HG03342 (cell line): Measurements from ENCODE around the gene ZNF431.
A peak's percentile ranks its signal among the peaks of the same experiment; 100 is the strongest.
"Not testable (repeated sequence)": the region's sequence is repeated elsewhere in the genome, so short reads cannot be mapped to it uniquely, and the experiment has no call there.

Source experiments
- ATAC-seq: cut with Tn5 transposase; IDR thresholded peaks from one replicate; pipeline ENCODE4 v1.9.1; 2021; ENCODE audit warnings: mild to moderate bottlenecking, moderate library complexity; ENCODE audit not compliant: unreplicated experiment

The ZNF431 gene

DNA sequence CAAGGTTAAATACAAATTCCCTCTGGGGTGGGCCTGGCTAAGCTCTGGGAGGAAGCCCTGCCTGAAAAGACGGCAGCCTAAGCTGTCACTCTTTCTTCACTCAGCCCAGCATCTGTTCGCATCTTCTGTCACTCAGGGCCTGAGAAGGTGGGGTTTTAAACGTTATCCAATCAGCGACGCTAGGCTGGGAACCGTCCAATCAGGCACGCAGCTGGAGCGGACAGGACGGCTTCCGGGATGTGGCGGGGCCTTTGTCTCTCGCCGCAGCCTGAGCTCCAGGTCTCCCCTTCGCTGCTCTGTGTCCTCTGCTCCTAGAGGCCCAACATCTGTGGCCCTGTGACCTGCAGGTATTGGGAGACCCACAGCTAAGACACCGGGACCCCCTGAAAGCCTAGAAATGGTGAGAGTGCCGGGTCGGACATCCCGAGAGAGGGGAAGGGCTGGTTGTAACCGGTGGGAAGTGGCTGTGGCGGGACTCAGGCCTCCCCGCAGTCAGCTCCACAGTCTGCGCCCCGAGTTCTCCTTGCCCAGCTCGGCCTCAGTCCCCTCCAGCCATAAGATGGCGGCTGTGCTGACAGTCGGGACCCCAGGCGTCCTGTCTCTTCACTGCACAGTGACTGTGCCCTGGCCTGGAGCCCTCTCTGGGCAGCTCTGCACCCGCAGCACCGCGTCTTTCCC lies at the start of gene ZNF431:
Gene ZNF431 (plus strand): TSS at position 254 of the 678 bp plus-strand sequence. CDS start 144 bp downstream, at position 398.
- peak; percentile 99 for ATAC-seq

DNA sequence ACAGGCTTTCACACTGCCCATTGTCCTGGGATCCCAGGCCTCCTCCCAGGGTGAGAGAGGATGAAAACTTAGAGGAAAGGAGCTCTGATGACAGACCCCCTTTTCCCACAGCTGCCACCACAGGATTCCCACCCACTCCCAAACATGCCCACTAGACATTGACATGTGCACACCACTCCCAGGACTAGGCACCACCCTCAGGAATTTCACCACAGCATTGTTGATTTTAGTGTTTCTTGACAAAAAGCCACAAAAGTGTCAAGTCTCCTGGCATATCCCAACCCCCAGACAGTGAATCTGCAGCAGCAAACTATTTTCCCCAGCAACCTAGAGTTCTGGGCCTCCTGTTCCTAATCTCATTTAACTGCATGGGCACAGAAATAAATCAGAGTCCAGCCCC lies 49.7 kb upstream of the ZNF431 start:
- ATAC-seq, result no peak

DNA sequence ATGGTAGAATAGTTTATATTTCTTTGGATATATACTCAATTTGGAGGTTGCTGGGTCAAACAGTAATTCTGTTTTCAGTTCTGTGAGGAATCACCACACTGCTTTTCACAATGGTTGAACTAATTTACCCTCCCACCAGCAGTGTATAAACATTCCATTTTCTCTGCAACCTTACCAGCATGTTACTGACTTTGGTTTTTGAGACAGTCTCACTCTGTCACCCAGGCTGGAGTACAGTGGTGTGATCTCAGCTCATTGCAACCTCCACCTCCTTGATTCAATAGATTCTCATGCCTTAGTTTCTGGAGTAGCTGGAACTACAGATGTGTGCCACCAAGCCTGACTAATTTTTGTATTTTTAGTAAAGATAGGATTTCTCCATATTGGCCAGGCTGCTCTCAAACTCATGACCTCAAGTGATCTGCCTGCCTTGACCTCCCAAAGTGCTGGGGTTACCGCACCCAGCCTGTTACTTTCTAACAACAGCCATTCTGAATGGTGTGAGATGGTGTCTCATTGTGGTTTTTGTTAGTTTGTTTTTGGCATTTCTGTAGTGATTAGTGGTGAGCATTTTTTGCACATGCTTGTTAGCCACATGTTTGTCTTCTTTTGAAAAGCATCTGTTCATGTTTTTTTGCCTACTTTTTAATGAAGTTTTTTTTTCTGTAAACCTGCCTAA lies 47.4 kb upstream of the ZNF431 start:
- ATAC-seq, result no peak

DNA sequence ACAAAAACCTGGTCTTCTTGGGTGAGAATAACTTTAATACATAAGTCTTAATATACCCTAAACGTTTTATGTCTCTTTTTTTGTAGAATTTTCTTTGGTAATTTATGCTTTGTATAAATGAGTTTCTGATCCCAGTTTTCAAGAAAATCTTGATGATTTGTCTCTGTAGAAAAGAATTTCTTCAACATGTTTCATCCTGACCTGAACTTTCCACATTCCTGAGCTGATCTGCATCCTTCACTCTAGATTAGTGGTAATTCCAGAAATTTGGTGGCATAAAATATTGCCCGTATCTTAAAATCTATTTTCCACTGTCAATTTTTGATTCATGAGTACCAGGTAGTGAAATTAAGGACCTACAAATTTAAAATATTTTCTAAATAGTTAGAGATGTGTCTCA lies 43.5 kb upstream of the ZNF431 start:
- ATAC-seq, result no peak

DNA sequence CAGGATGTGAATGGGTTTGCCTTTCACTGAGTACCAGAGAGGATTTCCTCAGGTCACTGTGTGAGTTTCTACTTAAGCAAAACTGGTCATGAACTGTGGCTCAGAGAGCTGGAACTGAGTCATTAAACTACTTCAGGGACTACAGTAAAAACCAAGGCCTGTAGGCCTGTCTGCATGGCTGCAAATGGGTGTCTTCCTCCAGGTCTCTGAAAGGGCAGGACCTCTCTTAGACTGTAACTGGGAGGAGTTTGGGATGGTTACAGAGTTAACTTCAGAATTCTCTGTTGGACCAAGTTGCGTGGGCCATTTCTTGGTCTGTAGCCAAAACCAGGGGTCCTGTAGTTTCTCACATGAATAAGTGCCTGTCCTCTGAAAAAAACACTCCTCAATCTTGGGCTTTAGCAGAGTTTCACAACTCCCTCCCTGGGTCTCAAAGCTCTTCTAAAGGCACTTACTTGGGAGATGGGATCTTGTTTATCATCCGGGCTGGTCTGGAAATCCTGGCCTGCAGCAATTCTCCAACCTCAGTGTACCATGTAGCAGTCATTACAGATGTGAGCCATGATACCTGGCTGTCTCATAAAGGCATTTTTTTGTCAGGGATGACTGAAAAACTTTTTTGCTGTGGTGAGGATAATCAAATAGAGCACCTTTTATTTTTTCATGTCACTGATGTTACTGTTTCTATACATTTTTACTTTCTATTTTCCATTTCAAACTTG lies 40.2 kb upstream of the ZNF431 start:
- ATAC-seq, result no peak

DNA sequence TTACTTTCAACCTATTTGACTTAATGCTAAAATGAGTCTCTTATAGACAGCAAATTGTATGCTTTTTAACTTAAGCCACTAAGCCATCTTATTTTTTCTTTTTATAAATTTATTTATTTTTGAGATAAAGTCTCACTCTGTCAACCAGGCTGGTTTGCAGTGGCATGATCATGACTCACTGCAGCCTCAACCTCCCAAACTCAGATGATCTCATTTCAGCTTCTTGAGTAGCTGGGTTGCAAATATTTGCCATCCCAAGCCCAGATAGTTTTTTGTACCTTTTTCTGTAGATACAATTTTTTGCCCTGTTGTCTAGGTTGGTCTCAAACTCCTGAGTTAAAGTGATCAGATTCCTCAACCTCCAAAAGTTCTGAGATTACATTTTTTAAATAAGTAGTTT lies 32.7 kb upstream of the ZNF431 start:
- no peak for ATAC-seq

DNA sequence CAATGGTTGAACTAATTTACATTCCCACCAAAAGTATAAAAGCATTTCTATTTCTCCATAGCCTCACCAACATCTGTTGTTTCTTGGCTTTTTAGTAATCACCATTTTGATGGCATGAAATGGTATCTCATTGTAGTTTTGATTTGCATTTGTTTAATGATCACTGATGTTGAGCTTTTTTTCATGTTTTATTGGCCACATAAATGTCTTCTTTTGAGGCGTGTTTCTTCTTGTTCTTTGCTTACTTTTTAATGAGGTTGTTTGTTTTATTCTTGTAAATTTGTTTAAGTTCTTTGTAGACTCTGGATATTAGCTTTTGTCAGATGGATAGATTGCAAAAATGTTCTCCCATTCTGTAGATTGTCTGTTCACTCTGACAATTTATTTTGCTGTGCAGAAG lies 31.7 kb upstream of the ZNF431 start:
- no peak for ATAC-seq

DNA sequence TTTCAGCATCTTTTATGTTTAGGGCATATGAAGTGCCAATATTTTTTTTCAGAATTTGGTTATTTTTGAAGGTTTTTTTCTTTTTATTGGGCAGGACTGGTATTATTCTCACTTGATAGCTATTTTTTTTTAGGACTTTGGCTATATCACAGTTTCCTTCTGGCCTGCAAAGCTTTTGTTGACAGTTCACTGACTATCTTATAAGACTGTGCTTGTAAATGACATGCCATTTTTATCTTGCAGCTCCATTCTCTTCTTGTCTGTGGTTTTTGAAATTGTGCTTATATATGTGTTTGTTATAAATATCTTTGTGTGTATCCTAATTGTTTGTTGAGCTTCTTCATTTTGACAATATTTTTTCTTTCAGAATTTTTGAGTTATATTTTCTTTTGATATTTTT lies 26.4 kb upstream of the ZNF431 start:
- ATAC-seq, result no peak

DNA sequence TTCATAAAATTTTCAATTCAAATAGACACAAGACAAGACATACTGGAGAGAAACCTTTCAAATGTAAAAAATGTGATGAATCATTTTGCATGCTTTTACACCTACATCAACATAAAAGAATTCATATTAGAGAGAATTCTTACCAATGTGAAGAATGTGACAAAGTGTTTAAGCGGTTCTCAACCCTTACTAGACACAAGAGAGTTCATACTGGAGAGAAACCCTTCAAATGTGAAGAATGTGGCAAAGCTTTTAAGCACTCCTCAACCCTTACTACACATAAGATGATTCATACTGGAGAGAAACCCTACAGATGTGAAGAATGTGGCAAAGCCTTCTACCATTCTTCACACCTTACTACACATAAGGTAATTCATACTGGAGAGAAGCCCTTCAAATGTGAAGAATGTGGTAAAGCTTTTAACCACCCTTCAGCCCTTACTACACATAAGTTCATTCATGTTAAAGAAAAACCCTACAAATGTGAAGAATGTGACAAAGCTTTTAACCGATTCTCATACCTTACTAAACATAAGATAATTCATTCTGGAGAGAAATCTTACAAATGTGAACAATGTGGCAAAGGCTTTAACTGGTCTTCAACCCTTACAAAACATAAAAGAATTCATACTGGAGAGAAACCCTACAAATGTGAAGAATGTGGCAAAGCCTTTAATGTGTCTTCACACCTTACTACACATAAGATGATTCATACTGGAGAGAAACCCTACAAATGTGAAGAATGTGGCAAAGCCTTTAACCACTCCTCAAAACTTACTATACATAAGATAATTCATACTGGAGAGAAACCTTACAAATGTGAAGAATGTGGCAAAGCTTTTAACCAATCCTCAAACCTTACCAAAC lies 24.6 kb upstream of the ZNF431 start:
- no peak for ATAC-seq

DNA sequence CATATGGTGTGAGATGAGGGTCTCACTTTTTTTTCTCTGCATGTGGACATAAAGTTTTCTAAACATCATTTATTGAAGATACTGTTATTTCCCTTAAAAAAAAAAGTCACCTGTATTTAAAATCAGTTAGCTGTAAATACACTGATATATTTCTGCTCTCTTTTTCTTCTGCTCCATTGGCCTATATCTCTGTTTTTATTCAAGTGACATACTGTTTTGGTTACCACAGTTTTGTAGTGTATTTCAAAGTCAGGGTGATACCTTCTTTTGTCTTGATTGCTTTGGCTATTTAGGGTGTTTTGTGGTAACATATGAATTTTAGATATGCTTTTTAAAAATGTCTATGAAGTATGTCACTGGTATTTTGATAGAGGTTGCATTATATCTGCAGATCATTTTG lies 15.8 kb upstream of the ZNF431 start:
- ATAC-seq, result no peak

DNA sequence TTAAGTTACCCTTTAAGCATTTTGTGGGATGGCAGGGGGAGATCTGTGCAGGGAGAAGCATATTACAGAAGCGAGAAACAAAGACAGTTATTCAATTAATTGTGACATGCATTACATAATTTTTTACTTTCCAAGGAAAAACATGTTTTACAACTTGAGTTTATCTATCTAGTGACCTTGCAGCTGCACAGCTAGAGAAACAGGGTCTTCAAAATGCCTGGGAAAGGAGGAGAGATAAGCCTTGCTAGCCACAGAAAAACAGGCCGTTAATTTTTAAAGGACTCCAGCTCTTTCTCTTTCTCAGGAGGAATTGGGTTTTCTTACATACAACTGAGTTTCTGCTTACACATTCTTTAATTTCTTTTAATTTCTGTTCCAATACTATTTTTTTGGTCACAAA lies 14.8 kb upstream of the ZNF431 start:
- ATAC-seq, result no peak

DNA sequence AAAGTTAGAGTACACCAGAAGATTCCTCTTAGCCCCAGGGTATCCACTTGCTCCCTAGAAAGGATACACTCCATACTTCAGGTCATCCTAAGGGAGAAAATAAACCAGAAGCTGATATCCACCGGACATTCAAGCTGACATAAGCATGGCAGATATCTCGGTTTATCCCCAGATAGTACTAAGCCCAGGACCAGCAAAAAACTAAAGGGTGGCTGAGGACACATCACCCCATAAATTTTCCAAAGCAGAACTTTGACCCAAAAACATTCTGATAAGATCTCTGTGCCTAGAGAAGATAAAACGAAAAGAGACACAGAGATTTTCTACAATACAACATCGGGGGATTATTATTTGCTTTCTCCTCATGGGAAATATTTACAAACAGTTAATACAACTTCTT lies 13.9 kb upstream of the ZNF431 start:
- no peak for ATAC-seq

DNA sequence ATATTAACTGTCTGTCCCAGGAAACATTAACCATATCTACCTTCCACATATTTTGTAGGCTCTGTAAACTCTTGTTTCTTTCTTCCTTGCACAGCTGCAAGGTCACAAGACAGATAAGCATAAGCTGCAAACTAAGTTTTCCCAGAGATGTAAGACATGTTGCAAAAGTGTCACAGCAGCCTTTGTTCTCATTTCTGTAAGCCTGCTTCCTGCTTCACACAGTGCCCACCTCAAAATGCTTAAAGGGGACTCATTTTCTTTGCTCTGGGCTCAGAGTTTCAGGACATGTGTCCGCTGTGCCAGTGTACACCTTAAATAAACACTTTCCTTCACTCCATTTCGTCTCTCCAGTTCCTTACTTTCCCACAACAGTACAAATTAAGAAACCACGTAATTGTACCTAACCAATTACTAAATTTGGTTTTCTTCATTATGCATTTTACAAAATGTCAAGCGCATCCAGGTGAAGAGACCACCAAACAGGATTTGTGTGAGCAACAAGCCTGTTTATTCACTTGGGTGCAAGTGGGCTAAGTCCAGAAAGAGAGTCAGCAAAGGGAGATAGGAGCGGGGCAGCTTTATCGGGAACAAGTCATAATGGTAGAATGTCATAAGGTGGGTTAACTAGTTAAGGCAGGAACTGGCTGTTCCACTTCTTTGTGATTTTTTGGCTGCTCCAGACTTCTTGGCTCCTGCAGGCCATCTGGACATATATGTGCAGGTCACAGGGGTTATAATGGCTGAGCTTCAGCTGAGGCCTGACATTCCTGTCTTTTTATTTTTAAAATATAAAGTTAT lies 12.7 kb upstream of the ZNF431 start:
- no peak for ATAC-seq

DNA sequence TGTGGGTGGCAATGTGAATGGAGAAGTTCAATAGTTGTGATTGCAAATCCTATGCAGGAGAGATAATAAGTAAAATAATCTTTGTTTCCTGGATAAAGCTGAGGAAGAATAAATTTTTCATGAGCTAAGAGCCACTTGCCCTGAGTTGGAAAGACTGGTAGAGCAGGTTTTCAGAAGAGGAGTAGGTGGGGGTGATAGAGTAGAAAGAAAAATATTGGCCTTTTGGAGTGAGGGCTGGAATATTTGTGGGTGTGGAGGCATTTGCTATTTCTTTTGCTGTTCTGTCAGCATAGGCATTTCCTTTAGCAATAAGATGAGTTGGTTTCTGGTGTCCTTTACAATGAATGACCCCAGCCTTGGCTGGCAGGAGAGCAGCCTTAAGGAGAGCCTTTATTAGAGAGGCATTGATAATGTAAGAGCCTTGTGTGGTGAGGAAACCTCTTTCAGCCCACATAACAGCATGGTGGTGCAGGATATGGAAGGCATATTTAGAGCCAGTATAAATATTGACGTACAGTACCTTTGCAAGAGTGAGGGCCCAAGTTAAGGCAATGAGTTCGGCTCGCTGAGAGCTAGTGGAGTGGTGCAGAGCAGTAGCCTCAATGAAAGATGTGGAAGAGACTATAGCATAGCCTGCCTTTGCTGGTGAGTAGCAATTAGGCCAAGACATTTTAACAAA lies 11.6 kb upstream of the ZNF431 start:
- ATAC-seq, result no peak

DNA sequence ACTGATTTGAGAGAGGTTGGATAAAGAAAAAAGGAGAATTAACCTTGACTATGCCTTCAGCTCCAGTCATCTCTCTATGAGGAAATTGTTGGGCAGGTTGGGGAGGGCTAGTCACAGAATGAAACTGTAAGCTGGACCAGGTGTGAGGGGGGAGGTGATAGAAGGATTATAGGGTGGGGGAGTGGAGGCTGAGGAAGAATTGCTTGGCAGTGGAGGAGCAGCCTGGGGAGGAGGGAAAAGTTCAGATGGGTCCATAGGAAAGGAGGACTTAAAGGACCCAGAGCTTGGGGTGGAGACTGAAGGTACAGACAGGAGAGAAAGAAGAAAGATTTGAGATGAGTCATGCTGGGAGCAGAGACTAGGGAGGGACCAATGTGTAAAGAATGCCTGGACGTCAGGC lies 8.2 kb upstream of the ZNF431 start:
- ATAC-seq, result no peak

DNA sequence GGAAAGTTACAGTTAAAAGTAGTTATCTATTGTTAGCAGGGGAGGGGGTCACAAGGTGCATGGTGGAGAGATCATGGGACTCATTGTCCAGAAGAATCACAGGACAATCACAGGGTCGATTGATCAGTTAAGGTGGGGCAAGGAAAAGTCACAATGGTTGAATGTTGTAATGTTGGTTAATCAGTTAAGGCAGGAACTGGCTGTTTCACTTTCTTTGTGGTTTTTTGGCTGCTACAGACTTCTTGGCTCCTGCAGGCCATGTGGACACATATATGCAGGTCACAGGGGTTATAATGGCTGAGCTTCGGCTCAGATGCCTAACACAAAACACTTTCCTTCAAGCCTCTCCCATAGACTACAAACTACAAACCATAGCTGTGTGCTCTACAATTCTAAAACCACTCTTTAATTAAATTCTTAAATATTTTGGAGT lies 6.9 kb upstream of the ZNF431 start:
- no peak for ATAC-seq

DNA sequence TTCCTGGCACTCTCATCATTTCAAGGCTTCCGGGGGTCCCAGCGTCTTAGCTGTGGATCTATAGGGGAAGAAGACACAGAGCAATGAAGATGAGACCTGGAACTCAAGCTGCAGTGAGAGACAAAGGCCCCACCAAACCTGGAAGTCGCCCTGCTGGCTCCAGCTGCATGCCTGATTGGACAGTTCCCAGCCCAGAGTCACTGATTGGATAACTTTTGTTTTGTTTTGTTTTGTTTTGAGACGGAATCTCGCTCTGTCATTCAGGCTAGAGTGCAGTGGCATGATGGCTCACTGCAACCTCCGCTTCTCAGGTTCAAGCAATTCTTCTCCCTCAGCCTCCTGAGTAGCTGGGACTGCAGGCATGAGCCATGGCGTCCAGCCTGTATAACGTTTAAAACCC lies 6.4 kb upstream of the ZNF431 start:
- no peak for ATAC-seq

DNA sequence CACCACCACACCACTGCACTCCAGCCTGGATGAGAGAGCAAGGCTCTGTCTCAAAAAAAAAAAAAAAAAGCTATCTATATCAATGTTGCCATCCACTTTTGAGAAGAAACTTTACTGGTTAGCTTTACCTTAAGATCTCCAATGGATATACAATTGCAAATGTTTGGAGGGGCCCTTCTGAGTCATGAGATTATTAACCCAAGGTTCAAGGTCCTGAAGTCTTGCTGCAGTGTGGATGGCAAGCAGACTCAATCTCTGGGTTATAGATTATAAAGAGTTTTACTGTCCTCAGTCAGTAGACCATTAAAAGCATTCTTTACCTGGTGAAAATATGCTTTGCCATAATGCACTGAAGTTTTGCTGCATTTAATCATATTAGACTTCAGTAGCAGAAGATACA lies 3.7 kb upstream of the ZNF431 start:
- no peak for ATAC-seq

DNA sequence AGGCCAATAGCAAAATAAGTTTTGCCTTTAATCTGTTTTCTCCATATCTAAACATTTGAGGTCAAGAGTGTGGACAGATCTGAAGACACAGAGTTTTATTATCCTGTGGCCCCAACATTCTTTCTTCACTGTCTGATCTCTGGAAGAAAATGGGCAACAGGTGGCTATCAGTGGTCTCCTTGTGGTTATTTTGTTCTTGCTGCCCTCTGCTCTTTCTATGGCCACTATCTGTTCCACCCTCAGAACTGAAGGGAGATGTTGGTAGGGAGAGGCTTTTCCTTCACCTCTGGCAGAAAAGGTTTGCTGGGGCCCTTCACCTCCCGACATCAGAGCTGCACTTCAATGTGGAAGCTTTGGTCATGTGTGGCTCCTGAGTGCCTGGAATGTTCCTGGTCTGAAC lies 834 bp upstream of the ZNF431 start:
- not testable (repeated sequence) for ATAC-seq

DNA sequence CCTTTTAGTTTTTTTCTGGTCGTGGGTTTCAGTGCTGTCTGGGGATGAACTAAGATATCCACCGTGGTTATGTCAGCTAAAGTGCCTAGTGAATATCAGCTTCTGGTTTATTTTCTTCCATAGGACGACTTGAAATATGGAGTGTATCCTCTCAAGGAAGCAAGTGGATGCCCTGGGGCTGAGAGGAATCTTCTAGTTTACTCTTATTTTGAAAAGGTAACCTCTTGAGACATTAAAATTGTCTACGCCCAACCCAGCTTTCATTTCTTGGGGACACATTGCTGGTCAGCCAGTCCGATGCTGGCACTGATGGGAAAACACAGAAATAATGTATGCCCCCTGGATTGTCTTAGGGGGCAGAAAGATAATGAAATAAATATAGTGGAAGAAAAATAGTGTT lies 1.6 kb downstream of the ZNF431 start:
- ATAC-seq, result no peak
